ENCODE measurements around the gene RNF214. TPM values are rescaled to one million over a fixed set of nuclear protein-coding genes. Genes with fewer than 3 reads are reported as not detected.

Gene RNF214
- total RNA-seq, 2 donors from 2014 or later = 9.4 to 24.8 TPM

GRCh38 chr11:117226388-117227385, 5.8 kb upstream of the RNF214 start:
- TF ChIP-seq CTCF (IDR thresholded peaks at IDR 0.05) = peak in 3 of 4 experiments; percentile 81 to 90 (median 88)
- no peak for TF ChIP-seq POLR2A (IDR thresholded peaks at IDR 0.05)
- peak; percentile 72 for TF ChIP-seq POLR2AphosphoS5 (IDR thresholded peaks at IDR 0.05)
- Histone ChIP-seq H3K27ac (no peak overlapping the region), H3K4me1 (replicated peaks) (peaks cover 1% of the 10 kb centered on the region), H3K36me3 (peaks cover 0 to 9% of the 10 kb centered on the region in 2 donors), H3K9me3 (no peaks in the 10 kb centered on the region), H3K27me3 (replicated peaks; ENCODE audit: insufficient read depth) (no peaks in the 10 kb centered on the region), H3K4me3 (no peak overlapping the region)
- 64% methylated on average over 19 of the region's 19 CpGs for WGBS
- intact Hi-C loops (cut with DNase I) = loop anchor here (2.0 to 5.0 kb wide), 2 partner anchors 48 to 124 kb away; partner anchors contain the start of gene SIDT2
- peak; percentile 57 for DNase-seq (ENCODE audit: low spot score)

- H3K36me3 ChIP-seq = peaks cover 0 to 9% of the 10 kb centered on the region in 2 donors
- no peaks in the 10 kb centered on the region for H3K27me3 ChIP-seq (replicated peaks; ENCODE audit: insufficient read depth)
- no peaks in the 10 kb centered on the region for H3K4me1 ChIP-seq (replicated peaks)
- TF ChIP-seq CTCF (IDR thresholded peaks at IDR 0.05) = no peak
- TF ChIP-seq POLR2A (IDR thresholded peaks at IDR 0.05) = no peak
- no peak for TF ChIP-seq POLR2AphosphoS5 (IDR thresholded peaks at IDR 0.05)
- no peak overlapping the region for H3K4me3 ChIP-seq
- no peaks in the 10 kb centered on the region for H3K9me3 ChIP-seq
- DNase-seq (ENCODE audit: low spot score) = no peak
- WGBS = 91% methylated on average over 11 of the region's 11 CpGs
- no peak overlapping the region for H3K27ac ChIP-seq
- intact Hi-C loops (cut with DNase I) = loop anchor here (5.0 kb wide), 1 partner anchor 126 kb away; no protein-coding TSS in a partner anchor
Observed at GRCh38 chr11:117228091-117228490, 4.4 kb upstream of the RNF214 start.

GRCh38 chr11:117229411-117229810, 3.1 kb upstream of the RNF214 start:
- no peak overlapping the region for H3K4me3 ChIP-seq
- no peak for TF ChIP-seq POLR2AphosphoS5 (IDR thresholded peaks at IDR 0.05)
- TF ChIP-seq CTCF (IDR thresholded peaks at IDR 0.05) = no peak
- no peak for TF ChIP-seq POLR2A (IDR thresholded peaks at IDR 0.05)
- H3K36me3 ChIP-seq = peaks cover 0 to 9% of the 10 kb centered on the region in 2 donors
- H3K9me3 ChIP-seq = no peaks in the 10 kb centered on the region
- intact Hi-C loops (cut with DNase I) = loop anchor here (5.0 kb wide), 1 partner anchor 127 kb away; no protein-coding TSS in a partner anchor
- no peaks in the 10 kb centered on the region for H3K4me1 ChIP-seq (replicated peaks)
- DNase-seq (ENCODE audit: low spot score) = no peak
- H3K27ac ChIP-seq = no peak overlapping the region
- 89% methylated on average over 11 of the region's 12 CpGs for WGBS
- H3K27me3 ChIP-seq (replicated peaks; ENCODE audit: insufficient read depth) = no peaks in the 10 kb centered on the region

GRCh38 chr11:117229931-117230285, 2.6 kb upstream of the RNF214 start:
- intact Hi-C loops (cut with DNase I) = loop anchor here (5.0 kb wide), 3 partner anchors 88 to 443 kb away; partner anchors contain the start of genes PAFAH1B2 and ZPR1
- no peak for DNase-seq (ENCODE audit: low spot score)
- 83% methylated on average over 5 of the region's 5 CpGs for WGBS
- H3K27ac ChIP-seq = no peak overlapping the region
- no peaks in the 10 kb centered on the region for H3K9me3 ChIP-seq
- TF ChIP-seq CTCF (IDR thresholded peaks at IDR 0.05) = no peak
- TF ChIP-seq POLR2A (IDR thresholded peaks at IDR 0.05) = no peak
- no peak for TF ChIP-seq POLR2AphosphoS5 (IDR thresholded peaks at IDR 0.05)
- no peaks in the 10 kb centered on the region for H3K4me1 ChIP-seq (replicated peaks)
- peaks cover 0 to 9% of the 10 kb centered on the region in 2 donors for H3K36me3 ChIP-seq
- H3K27me3 ChIP-seq (replicated peaks; ENCODE audit: insufficient read depth) = no peaks in the 10 kb centered on the region
- no peak overlapping the region for H3K4me3 ChIP-seq

All from prostate gland (tissue), 2 donors.